Body of pancreas (tissue), 4 donors: ENCODE results near the gene PRDM16.

Experiments used
- CTCF ChIP-seq, 7 experiments: fragments of 450-650 bp in 4 of 7; fragments of 200-600 bp in 3 of 7; sonication (generic) in 3 of 7; IDR thresholded peaks; one replicate each; pipeline ENCODE4 v1.5.1; 2016 to 2019; ENCODE audit warnings: antibody characterized with exemption in 7 of 7
- POLR2A ChIP-seq, 3 donors: fragments of 450-650 bp; IDR thresholded peaks; one replicate each; pipeline ENCODE4 v1.6.1; 2016; ENCODE audit warnings: antibody characterized with exemption in 3 of 3, mild to moderate bottlenecking in 2 of 3

DNA sequence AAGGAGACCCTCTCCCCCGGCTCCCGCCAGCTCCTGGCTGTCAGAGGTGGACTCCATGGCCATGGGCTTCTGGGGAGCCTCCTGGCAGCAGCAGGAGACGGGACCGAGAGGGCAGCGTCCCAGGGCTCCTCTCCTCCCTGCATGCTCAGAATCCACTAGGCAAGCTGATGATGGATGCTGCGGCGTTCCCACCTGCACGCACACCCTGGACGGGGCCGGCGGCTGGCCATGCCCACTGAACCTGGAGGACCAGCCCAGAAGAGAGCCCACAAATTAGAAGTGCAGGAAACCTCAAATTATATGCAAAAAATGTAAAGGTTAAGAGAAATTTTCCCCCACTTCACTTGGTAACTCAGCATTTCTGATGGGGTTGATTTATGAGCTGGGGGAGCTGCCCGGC, 308.2 kb downstream of the PRDM16 start:
- TF ChIP-seq CTCF (IDR thresholded peaks at IDR 0.05), result no peak
- TF ChIP-seq POLR2A (IDR thresholded peaks at IDR 0.05), result no peak
